Thoracic aorta (tissue), 2 donors: ENCODE measurements around the gene PAX2. TPM values are rescaled to one million over a fixed set of nuclear protein-coding genes. Genes with fewer than 3 reads are reported as not detected.

Experiments used
- ATAC-seq: fragments of 150-250 bp; one replicate; pipeline ENCODE4 v1.8.0; 2017; ENCODE audit warnings: low read depth; ENCODE audit not compliant: insufficient number of reproducible peaks, low FRiP score
- DNase-seq: peaks from one replicate; pipeline ENCODE4 v3.0.0-alpha.2; 2020; ENCODE audit warnings: low spot score
- H3K27ac ChIP-seq, 2 donors: fragments of 200-600 bp; sonication (generic); 1 replicate in 1 of 2; 2 replicates in 1 of 2; pipeline ENCODE4 v1.5.1; 2016; ENCODE audit warnings: mild to moderate bottlenecking in 2 of 2, moderate library complexity in 2 of 2
- H3K27me3 ChIP-seq: fragments of 200-600 bp; sonication (generic); replicated peaks from 2 replicates; pipeline ENCODE4 v1.6.0; 2016; ENCODE audit warnings: mild to moderate bottlenecking; ENCODE audit not compliant: insufficient read depth
- H3K36me3 ChIP-seq: fragments of 200-600 bp; sonication (generic); one replicate; pipeline ENCODE4 v1.5.1; 2016
- H3K4me1 ChIP-seq, 2 donors: fragments of 200-600 bp; sonication (generic); 1 replicate in 1 of 2; 2 replicates in 1 of 2; pipeline versions ENCODE4 v1.5.1 to v1.6.0; 2016; ENCODE audit warnings: low read depth in 2 of 2, mild to moderate bottlenecking in 1 of 2; ENCODE audit not compliant: control insufficient read depth in 1 of 2
- H3K4me3 ChIP-seq: fragments of 200-600 bp; sonication (generic); 2 replicates; pipeline ENCODE4 v1.5.1; 2016; ENCODE audit warnings: mild to moderate bottlenecking
- H3K9me3 ChIP-seq: fragments of 200-600 bp; sonication (generic); 2 replicates; pipeline ENCODE4 v1.5.1; 2016
- CTCF ChIP-seq: fragments of 200-600 bp; sonication (generic); IDR thresholded peaks from one replicate; pipeline ENCODE4 v1.5.1; 2019; ENCODE audit warnings: antibody characterized with exemption
- total RNA-seq, 2 donors: library from RNA; depleted of rRNA; stranded (reverse); fragments of >200 nt; gene quantifications; one replicate each; pipeline versions ENCODE4 v1.1.0 to v1.2.3, GENCODE V29; 2016

Gene PAX2
- total RNA-seq, 2 donors from 2014 or later = not detected

- Histone ChIP-seq H3K27me3 (no peaks in the 10 kb centered on the region), H3K36me3 (no peaks in the 10 kb centered on the region), H3K4me1 (no peaks in the 10 kb centered on the region), H3K4me3 (no peak overlapping the region), H3K9me3 (no peaks in the 10 kb centered on the region), H3K27ac (no peak overlapping the region)
- ATAC-seq = no peak
- DNase-seq = no peak
- no peak for TF ChIP-seq CTCF
These were observed 22.0 kb downstream of the PAX2 start for GRCh38 chr10:100767422-100767775.

GRCh38 chr10:100769481-100769880 is 24.1 kb downstream of the PAX2 start:
- no peaks in the 10 kb centered on the region for H3K9me3 ChIP-seq
- TF ChIP-seq CTCF = no peak
- H3K36me3 ChIP-seq = no peaks in the 10 kb centered on the region
- ATAC-seq (no peak), DNase-seq (no peak)
- no peaks in the 10 kb centered on the region for H3K4me1 ChIP-seq
- H3K27ac ChIP-seq = no peak overlapping the region
- H3K27me3 ChIP-seq = no peaks in the 10 kb centered on the region
- no peak overlapping the region for H3K4me3 ChIP-seq

GRCh38 chr10:100773646-100774045 is 28.3 kb downstream of the PAX2 start:
- Histone ChIP-seq H3K27me3 (no peaks in the 10 kb centered on the region), H3K4me1 (no peaks in the 10 kb centered on the region), H3K9me3 (no peaks in the 10 kb centered on the region), H3K4me3 (no peak overlapping the region), H3K27ac (no peak overlapping the region), H3K36me3 (no peaks in the 10 kb centered on the region)
- DNase-seq (no peak), ATAC-seq (no peak)
- TF ChIP-seq CTCF = no peak

GRCh38 chr10:100774223-100774622 is 28.8 kb downstream of the PAX2 start:
- H3K27ac ChIP-seq = no peak overlapping the region
- H3K36me3 ChIP-seq = no peaks in the 10 kb centered on the region
- H3K9me3 ChIP-seq = no peaks in the 10 kb centered on the region
- no peaks in the 10 kb centered on the region for H3K27me3 ChIP-seq
- H3K4me1 ChIP-seq = no peaks in the 10 kb centered on the region
- H3K4me3 ChIP-seq = no peak overlapping the region
- DNase-seq (no peak), ATAC-seq (no peak)
- TF ChIP-seq CTCF = no peak

GRCh38 chr10:100774876-100775275 is 29.5 kb downstream of the PAX2 start:
- no peak for TF ChIP-seq CTCF
- no peak for DNase-seq
- ATAC-seq = no peak
- Histone ChIP-seq H3K27me3 (no peaks in the 10 kb centered on the region), H3K4me1 (no peaks in the 10 kb centered on the region), H3K9me3 (no peaks in the 10 kb centered on the region), H3K36me3 (no peaks in the 10 kb centered on the region), H3K27ac (no peak overlapping the region), H3K4me3 (no peak overlapping the region)
